T-helper 1 cell treated with Interleukin-12 subunit alpha and Interleukin-12 subunit beta and Interleukin-4 antibody, amounts not matched to agents 30 μg/mL and 1 μg/mL, for 36 hours (primary cell): ENCODE data around the gene CDK5RAP3.

Experiments used
- H3K27ac Mint-ChIP-seq: one replicate; pipeline ENCODE4 v1.8.0; 2021; ENCODE audit warnings: mild to moderate bottlenecking, mixed read lengths
- H3K27me3 Mint-ChIP-seq: one replicate; pipeline ENCODE4 v1.8.0; 2021; ENCODE audit warnings: low read depth, mixed read lengths
- H3K36me3 Mint-ChIP-seq: one replicate; pipeline ENCODE4 v1.8.0; 2021; ENCODE audit warnings: low read depth, mixed read lengths
- H3K4me1 Mint-ChIP-seq: one replicate; pipeline ENCODE4 v1.8.0; 2021; ENCODE audit warnings: low read depth, mixed read lengths
- H3K4me3 Mint-ChIP-seq: one replicate; pipeline ENCODE4 v1.8.0; 2021; ENCODE audit warnings: mild to moderate bottlenecking, moderate library complexity, mixed read lengths
- H3K9me3 Mint-ChIP-seq: one replicate; pipeline ENCODE4 v1.8.0; 2021; ENCODE audit warnings: mixed read lengths

Gene CDK5RAP3

DNA sequence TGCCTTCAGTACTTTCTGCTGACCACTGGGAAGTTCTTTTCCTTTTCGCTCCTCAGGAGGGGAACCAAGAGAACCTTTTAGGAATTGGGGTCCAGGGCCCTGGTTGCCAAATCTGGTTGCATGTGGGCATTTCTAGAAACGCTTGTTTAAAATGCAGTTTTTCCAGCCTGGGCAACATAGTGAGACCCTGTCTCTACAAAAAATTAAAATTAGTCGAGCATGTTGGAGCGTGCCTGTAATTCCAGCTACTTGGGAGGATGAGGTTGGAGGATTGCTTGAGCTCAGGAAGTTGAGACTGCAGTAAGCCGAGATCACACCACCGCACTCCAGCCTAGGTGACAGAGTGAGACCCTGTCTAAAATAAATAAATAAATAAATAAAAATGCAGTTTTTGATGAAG, 28.3 kb upstream of the CDK5RAP3 start:
- no peak overlapping the region for H3K27ac Mint-ChIP-seq
- peak overlapping the region; percentile 92 for H3K4me3 Mint-ChIP-seq
- peaks cover 5% of the 10 kb centered on the region for H3K9me3 Mint-ChIP-seq
- peaks cover 25% of the 10 kb centered on the region for H3K36me3 Mint-ChIP-seq
- peaks cover 41% of the 10 kb centered on the region for H3K4me1 Mint-ChIP-seq
- H3K27me3 Mint-ChIP-seq, result no peaks in the 10 kb centered on the region

DNA sequence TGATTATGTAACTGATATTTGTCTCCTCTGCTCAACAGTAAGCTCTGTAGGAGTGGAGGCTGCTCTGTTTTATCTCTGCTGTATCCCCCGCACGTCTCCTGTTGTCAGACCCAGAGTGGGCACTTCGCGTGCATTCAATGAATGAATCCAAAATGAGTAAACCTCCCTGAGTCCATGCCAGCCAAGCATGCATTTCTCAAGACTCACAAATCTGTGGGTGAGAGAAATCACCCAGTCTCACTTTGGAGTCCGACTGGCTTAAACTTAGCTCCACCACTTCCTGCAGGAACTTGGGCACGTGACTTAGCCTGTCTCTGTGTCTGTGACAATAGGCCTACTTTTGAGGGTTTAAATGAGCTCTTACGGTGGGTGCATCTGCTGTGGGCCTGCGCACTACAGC, 25.8 kb upstream of the CDK5RAP3 start:
- Mint-ChIP-seq H3K9me3 (peaks cover 5% of the 10 kb centered on the region), H3K4me3 (peak overlapping the region; percentile 29), H3K36me3 (peaks cover 33% of the 10 kb centered on the region), H3K27ac (peak overlapping the region; percentile 56), H3K4me1 (peaks cover 54% of the 10 kb centered on the region), H3K27me3 (no peaks in the 10 kb centered on the region)

DNA sequence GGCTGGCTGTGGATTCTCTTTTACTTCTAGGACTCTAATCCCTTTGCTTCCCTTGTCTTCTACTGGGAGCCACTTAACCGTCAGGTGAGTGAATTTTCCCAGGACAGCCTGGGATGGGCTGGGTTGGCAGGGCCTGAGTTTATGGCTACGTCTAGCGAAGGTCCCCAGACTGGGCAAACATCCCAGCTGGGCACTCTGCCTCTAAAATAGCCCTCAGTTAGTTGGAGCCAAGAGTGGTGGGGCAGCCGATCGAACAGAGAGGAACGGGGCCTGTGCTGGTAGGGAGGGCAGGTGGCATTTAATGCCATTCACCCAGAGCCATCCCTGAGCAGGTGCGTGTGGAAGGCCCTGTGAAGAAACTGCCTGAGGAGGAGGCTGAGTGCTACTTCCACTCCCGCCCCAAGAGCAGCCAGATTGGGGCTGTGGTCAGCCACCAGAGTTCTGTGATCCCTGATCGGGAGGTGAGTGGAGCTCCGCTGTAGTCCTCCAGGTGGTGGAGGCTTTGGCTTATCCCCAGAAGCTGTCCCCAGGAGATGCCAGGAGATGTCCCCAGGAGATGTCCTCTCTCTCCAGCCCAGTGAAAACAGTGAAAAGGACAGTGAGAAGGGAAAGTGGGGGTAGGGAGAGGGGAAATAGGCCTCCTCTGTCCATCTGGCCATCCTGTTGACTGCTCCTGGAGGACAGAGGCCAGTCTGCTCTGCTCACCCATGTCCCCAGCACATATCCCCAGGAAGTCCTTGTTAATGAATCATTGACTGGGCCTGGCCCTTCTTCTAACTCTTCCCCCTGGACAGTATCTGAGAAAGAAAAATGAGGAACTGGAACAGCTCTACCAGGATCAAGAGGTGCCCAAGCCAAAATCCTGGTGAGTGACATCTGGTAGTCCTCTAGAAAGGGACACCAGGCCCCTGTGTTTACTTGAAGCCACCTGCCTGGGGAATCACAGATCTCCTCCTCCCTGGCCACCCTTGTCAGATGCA, 25.1 kb upstream of the CDK5RAP3 start:
- peak overlapping the region; percentile 56 for H3K27ac Mint-ChIP-seq
- H3K27me3 Mint-ChIP-seq, result no peaks in the 10 kb centered on the region
- peaks cover 33% of the 10 kb centered on the region for H3K36me3 Mint-ChIP-seq
- H3K4me1 Mint-ChIP-seq, result peaks cover 50% of the 10 kb centered on the region
- no peak overlapping the region for H3K4me3 Mint-ChIP-seq
- peaks cover 4% of the 10 kb centered on the region for H3K9me3 Mint-ChIP-seq

DNA sequence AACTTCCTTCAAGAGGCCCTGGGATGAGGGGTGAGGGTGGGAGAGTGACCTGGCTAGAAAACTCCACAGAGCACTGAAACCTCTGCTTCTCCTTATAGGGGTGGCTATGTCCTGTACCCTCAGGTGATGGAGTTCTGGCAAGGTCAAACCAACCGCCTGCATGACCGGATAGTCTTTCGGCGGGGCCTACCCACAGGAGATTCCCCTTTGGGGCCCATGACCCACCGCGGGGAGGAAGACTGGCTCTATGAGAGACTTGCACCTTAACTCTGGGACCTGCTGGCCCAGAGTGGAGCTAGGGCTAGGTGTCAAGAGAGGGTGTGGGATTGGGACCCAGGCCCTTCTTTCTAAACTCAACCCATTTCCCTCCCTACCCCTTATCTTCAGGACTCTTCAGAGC, 24.4 kb upstream of the CDK5RAP3 start:
- Mint-ChIP-seq H3K4me1 (peaks cover 44% of the 10 kb centered on the region), H3K27me3 (no peaks in the 10 kb centered on the region), H3K27ac (no peak overlapping the region), H3K4me3 (no peak overlapping the region), H3K9me3 (no peaks in the 10 kb centered on the region), H3K36me3 (peaks cover 30% of the 10 kb centered on the region)

DNA sequence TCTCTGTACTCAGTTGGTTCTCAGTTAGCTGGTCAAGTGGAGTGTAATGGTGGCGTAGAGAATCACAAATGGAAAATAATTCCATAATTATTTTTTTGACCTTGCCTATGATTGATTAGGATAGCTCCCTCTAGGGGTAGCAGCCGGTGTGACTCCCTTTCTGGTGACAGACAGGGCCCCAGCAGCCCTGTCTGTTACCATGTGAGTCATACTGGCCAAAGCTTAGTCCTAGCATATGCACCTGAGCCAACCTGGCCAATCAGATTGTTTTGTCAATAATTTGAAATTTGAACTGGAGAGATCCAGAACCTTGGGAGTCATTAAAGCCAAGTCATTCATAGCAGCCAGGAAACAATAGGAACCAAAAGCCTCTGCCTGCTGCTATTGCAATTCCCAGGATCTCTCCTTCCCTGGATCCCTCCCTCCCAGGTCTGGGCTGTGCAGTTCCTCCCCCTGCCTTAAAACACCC, 23.9 kb upstream of the CDK5RAP3 start:
- Mint-ChIP-seq H3K27me3 (no peaks in the 10 kb centered on the region), H3K36me3 (peaks cover 32% of the 10 kb centered on the region), H3K4me1 (peaks cover 43% of the 10 kb centered on the region), H3K9me3 (no peaks in the 10 kb centered on the region), H3K4me3 (no peak overlapping the region), H3K27ac (peak overlapping the region; percentile 32)

DNA sequence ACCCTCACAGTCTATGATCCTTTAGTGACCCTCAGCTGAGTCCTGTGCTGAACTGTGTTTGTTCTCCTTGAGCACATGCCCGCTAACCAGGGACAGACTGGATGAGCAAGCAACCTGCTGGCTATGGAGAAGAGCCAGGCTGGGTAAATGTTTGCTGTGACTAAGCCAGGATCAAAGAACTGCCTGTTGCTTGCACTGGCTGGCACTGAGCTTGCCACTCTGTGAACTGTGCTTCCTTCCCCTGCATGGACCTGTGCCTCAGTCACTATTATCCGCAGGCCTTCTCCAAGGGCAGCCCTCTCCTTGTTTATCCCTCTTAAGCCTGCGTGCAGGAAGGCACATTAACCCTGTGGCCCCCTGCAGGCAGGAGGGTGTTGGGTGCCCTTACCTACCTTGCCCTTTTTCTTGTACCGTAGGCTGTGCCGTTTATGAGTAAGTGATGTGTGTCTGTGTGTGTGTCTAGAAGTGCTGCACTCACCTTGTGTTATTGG, 22.2 kb upstream of the CDK5RAP3 start:
- no peaks in the 10 kb centered on the region for H3K9me3 Mint-ChIP-seq
- H3K27me3 Mint-ChIP-seq, result no peaks in the 10 kb centered on the region
- peaks cover 36% of the 10 kb centered on the region for H3K4me1 Mint-ChIP-seq
- no peak overlapping the region for H3K4me3 Mint-ChIP-seq
- H3K27ac Mint-ChIP-seq, result no peak overlapping the region
- H3K36me3 Mint-ChIP-seq, result peaks cover 29% of the 10 kb centered on the region

DNA sequence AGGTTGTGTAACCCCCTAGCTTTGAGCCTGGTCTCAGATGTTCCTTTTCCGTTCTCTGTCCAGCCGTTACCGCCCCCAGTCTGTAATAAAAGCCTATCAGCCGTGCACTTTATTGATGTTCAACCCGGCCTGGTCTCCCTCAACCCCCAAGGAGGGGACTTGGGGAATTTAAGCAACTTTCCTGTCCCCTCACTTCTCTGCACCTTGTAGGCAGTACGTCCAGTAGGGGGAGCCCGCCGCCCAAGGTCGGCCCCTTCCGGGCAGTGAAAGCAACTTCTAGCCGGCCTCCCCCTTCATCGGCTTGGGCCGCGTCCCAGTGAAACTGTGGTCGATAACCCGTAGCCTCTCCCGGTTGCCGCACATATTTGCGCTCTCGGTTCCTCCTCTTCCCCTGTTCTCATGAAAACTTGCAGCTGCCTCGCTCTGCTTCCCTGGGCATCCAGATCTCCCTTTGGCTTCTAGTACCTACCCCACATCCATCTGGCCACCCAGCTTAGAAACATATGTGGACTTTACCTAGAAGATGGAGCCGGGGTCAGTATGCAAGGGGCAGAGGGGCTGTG, 21.6 kb upstream of the CDK5RAP3 start:
- H3K4me3 Mint-ChIP-seq, result peak overlapping the region; percentile 64
- peaks cover 36% of the 10 kb centered on the region for H3K4me1 Mint-ChIP-seq
- peak overlapping the region; percentile 80 for H3K27ac Mint-ChIP-seq
- H3K36me3 Mint-ChIP-seq, result peaks cover 29% of the 10 kb centered on the region
- H3K27me3 Mint-ChIP-seq, result no peaks in the 10 kb centered on the region
- H3K9me3 Mint-ChIP-seq, result no peaks in the 10 kb centered on the region

DNA sequence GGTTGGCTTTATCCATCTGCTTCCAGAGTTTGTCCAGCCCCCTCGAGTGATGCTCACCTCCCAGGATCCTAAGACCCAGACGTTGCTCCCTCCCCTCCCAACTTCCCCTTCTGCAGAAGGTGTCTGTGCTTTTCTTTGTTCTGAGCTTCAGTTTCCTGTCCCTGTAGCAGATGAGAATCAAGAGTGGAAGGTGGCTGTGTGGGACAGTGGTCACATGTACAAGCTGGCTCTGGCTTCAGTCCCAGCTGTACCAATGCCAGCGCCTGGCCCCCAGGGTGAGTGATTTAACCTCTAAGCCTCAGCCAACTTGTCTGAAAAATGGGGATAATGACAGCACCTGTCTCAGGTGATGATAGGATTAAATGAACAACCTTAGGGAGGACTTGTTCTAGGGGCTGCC, 21.0 kb upstream of the CDK5RAP3 start:
- H3K27ac Mint-ChIP-seq, result peak overlapping the region; percentile 80

DNA sequence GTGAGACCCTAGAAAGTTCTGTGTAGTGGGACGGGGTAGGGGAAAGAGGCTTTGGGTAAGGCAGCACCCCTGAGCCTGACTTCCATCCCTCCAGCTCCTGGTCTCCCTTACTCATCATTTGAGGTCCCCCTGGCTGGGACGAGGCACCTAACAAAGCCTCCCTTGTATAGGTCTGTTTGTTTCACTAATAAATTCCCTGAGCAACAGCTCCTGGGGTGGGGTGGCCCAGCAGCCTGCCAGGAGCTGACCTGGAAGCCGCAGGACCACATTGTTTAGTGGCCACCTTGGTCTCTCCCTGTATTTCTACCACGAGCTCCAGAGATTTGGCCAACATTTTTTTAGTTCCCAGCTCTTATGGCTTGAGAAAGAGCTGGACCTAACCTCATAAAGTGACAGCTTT, 20.5 kb upstream of the CDK5RAP3 start:
- Mint-ChIP-seq H3K27me3 (no peaks in the 10 kb centered on the region), H3K4me1 (peaks cover 25% of the 10 kb centered on the region), H3K27ac (no peak overlapping the region), H3K4me3 (no peak overlapping the region), H3K9me3 (no peaks in the 10 kb centered on the region), H3K36me3 (peaks cover 21% of the 10 kb centered on the region)

More for the DNA sequence above, 21.0 kb upstream of the CDK5RAP3 start:
- H3K27me3 Mint-ChIP-seq, result no peaks in the 10 kb centered on the region
- H3K9me3 Mint-ChIP-seq, result no peaks in the 10 kb centered on the region
- no peak overlapping the region for H3K4me3 Mint-ChIP-seq
- H3K4me1 Mint-ChIP-seq, result peaks cover 30% of the 10 kb centered on the region
- peaks cover 26% of the 10 kb centered on the region for H3K36me3 Mint-ChIP-seq

DNA sequence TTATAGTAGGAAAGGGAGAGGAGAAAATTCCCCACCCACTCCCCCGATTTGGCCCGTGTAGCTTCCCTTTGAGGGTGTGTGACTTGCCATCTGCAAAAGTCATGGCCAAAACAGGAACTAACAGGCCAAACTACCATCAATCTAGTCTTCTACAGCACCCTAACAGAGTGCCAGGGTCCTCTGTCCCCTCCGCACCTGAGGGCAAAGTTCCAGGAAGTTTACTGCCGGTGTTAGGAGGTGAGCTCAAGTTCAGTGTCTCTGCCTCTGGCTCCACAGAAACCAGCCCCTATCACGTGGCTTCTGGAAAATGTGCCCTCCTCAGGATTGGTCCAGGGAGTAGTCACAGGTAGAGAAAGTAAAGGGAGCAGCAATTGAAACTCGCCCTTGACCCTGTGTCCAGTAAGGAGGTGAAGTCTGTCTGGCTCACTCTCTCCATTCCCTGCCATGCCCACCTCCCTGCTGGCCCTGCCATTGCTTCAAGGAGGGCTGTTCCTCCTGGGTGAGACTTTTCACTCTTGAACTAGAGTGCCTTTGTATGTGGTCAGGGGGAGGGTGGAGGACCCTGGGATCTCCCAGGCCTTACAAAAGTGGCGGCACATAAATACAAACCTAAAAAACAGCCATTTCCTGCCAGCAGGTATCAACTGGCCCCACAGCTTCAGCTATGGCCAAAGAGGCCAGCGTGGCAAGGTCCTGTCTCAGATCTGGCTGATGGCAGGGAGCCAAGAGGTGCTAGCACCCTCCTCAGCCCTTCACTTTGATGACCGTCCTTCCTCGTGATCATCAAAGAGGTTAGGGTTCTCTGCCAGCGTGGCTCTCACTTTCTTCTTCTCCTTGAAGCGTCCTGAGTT, 18.5 kb upstream of the CDK5RAP3 start:
- no peaks in the 10 kb centered on the region for H3K9me3 Mint-ChIP-seq
- peaks cover 15% of the 10 kb centered on the region for H3K4me1 Mint-ChIP-seq
- no peaks in the 10 kb centered on the region for H3K27me3 Mint-ChIP-seq
- H3K27ac Mint-ChIP-seq, result no peak overlapping the region
- H3K36me3 Mint-ChIP-seq, result peaks cover 10% of the 10 kb centered on the region
- H3K4me3 Mint-ChIP-seq, result no peak overlapping the region

DNA sequence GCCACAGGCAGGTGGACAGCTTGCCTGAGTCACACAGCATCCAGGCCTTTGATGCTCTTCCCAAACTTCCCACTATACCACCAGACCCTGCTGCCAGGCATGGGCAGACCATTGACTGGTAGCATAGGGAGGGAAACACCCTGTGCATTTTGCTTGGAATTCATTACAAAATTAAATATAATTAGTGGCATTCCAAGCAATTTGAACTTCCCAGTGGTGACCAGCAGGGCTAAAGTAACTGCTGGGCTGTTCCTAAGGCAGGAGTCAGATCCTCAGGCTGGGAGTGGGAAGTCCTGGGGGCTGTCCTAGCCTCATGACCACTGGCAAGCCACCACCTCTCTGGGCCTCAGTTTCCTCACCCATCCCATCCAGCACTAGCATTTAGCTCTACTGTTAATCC, 17.0 kb upstream of the CDK5RAP3 start:
- peaks cover 8% of the 10 kb centered on the region for H3K36me3 Mint-ChIP-seq
- H3K4me1 Mint-ChIP-seq, result peaks cover 12% of the 10 kb centered on the region
- H3K27ac Mint-ChIP-seq, result no peak overlapping the region
- H3K27me3 Mint-ChIP-seq, result no peaks in the 10 kb centered on the region
- no peak overlapping the region for H3K4me3 Mint-ChIP-seq
- no peaks in the 10 kb centered on the region for H3K9me3 Mint-ChIP-seq

DNA sequence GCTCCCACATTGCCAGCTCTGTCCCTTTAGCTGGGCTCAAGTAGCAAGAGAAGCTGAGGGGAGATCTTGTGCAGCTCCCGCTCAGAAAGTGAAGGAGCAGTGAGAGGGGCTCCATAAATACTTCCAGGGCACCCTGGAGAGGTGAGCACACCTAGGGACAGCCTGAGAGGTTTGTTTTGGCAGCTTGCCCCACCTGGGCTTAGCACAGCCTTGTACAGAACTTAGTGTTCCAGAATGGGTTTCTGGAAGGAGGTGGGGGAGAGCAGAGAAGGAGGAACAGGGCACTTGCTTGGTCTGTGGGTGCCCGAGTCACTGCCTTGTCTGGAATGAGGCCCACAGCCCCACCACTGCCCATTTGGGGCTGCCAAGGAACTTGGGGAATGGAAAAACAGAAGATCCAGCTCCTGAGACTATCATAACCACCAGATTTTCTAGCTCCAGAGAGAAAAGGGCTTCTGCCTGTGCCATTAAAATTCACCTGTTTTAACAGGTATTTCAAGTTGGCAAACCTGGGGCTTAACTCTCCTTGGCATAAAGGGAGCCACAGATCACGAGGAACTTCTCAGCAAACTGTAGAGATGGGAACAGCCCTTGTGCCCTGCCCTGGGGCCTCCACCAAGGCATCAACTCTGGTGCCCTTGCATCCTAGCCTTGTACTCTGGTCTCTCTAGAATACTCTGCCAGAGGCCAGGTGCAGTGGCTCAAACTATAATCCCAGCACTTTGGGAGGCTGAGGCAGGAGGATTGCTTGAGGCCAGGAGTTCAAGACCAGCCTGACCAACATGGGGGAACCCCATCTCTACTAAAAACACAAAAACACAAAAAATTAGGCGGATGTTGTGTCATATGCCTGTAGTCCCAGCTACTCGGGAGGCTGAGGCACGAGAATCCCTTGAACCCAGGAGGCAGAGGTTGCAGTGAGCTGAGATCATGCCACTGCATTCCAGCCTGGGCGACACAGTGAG, 15.1 kb upstream of the CDK5RAP3 start:
- H3K4me3 Mint-ChIP-seq, result no peak overlapping the region
- no peak overlapping the region for H3K27ac Mint-ChIP-seq
- peaks cover 2% of the 10 kb centered on the region for H3K36me3 Mint-ChIP-seq
- no peaks in the 10 kb centered on the region for H3K4me1 Mint-ChIP-seq
- no peaks in the 10 kb centered on the region for H3K9me3 Mint-ChIP-seq
- no peaks in the 10 kb centered on the region for H3K27me3 Mint-ChIP-seq

DNA sequence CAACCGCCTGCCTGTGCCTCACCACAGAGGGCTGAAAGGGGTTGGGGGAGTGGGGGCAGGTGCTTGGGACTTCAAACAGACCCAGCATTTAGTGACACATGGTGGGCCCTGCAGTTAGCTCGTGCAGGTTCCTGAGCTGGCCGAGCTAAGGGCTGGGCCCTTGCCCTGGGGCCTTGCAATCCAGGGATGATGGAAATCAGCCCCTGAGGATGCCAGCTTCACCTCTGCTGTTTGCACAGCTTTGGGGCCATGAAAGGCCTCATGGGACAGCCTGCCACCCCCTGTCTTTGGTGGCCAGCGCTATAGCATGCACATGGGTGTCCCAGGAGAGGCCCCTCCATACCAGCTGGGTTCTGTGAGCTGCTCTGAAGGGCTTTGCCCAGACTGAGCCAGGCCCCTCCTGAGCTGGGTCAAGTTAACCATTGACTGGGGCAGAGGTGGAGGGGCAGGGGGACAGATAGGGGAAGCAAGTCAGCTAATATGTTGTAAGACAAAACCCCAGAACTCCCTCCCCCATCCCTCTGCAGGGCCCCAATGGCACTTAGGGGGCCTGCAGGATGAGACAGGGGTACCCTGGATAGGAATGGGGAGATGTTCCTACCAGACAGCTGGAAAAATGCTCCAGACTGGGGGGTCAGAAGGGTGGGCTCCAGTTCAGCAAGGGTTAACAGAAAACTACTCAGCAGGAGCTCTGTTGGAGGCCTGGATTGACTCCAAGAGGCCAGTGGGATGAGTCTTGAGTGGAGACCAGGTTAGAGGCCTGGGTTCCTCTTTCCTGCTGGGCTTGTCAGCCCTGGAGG, 13.9 kb upstream of the CDK5RAP3 start:
- H3K36me3 Mint-ChIP-seq, result no peaks in the 10 kb centered on the region
- no peak overlapping the region for H3K4me3 Mint-ChIP-seq
- no peaks in the 10 kb centered on the region for H3K27me3 Mint-ChIP-seq
- H3K9me3 Mint-ChIP-seq, result no peaks in the 10 kb centered on the region
- H3K27ac Mint-ChIP-seq, result no peak overlapping the region
- H3K4me1 Mint-ChIP-seq, result no peaks in the 10 kb centered on the region
